HCT116 (cell line): Measurements from ENCODE around the gene TNNC2.

Source experiments
- EGR1 ChIP-seq: IDR thresholded peaks from 2 replicates; pipeline ENCODE4 v1.6.1; 2012; ENCODE audit warnings: low read depth
- EZH2 ChIP-seq: fragments of 200-600 bp; sonication (generic); IDR thresholded peaks from 2 replicates; pipeline ENCODE4 v1.6.1; 2017; ENCODE audit warnings: antibody characterized with exemption, mixed run types
- POLR2A ChIP-seq: IDR thresholded peaks from 2 replicates; pipeline ENCODE4 v1.7.0; 2011; ENCODE audit warnings: borderline replicate concordance; ENCODE audit not compliant: insufficient read depth, insufficient read length; ENCODE audit errors: extremely low read depth
- YY1 ChIP-seq: IDR thresholded peaks from 2 replicates; pipeline ENCODE4 v1.6.1; 2011; ENCODE audit warnings: low read length, low read depth, moderate library complexity, mild to moderate bottlenecking; ENCODE audit not compliant: insufficient replicate concordance; ENCODE audit errors: extremely low read depth
- ZFX ChIP-seq: fragments of 450-650 bp; IDR thresholded peaks from 2 replicates; pipeline ENCODE4 v1.6.1; 2017
- ZNF274 ChIP-seq: fragments of 200-500 bp; sonication (Bioruptor generic); IDR thresholded peaks from 2 replicates; pipeline ENCODE4 v1.6.1; 2014; ENCODE audit warnings: mild to moderate bottlenecking, low read depth, low read length, inconsistent platforms
- TF ChIP-seq, protein P1 (sequence below), 3 experiments: fragments of 200-600 bp in 1 of 3; sonication (generic) in 1 of 3; IDR thresholded peaks in 2 of 3; conservative IDR thresholded peaks in 1 of 3; 2 replicates each; pipeline ENCODE4 v1.5.1; 2012 to 2017; ENCODE audit warnings: low read depth in 2 of 3, low read length in 2 of 3, antibody characterized with exemption in 1 of 3, borderline replicate concordance in 1 of 3, control low read depth in 1 of 3, mild to moderate bottlenecking in 1 of 3, mixed read lengths in 1 of 3, mixed run types in 1 of 3, moderate library complexity in 1 of 3; ENCODE audit not compliant: insufficient read depth in 1 of 3
- TF ChIP-seq, protein P2 (sequence below): IDR thresholded peaks from 2 replicates; pipeline ENCODE4 v1.6.1; 2012; ENCODE audit warnings: low read depth
- TF ChIP-seq, protein P3 (sequence below): IDR thresholded peaks from 2 replicates; pipeline ENCODE4 v1.6.1; 2012
- TF ChIP-seq, protein P4 (sequence below): IDR thresholded peaks from 2 replicates; pipeline ENCODE4 v1.6.1; 2012

DNA sequence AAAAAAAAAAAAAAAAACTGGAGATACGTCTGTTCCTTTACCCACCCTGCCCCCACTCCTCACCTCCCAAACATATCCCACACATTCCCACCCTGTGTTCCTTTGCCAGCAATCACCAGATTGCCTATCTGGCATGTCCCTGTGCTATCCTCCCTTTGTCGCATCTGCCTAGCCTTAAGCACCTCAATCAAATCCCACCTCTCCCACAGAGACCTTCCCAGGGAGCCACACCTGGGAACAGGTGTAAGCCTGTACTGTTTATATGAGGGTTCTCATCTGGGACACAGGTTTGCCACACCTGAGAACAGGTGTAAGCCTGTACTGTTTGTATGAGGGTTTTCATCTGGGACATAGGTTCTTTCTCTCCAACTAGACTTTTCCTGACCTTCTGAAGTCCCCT, 52.2 kb downstream of the TNNC2 start:
- TF ChIP-seq EZH2 (no peak), ZNF274 (no peak), ZFX (no peak), YY1 (no peak), POLR2A (no peak), EGR1 (no peak)
- TF ChIP-seq, protein P1, sequence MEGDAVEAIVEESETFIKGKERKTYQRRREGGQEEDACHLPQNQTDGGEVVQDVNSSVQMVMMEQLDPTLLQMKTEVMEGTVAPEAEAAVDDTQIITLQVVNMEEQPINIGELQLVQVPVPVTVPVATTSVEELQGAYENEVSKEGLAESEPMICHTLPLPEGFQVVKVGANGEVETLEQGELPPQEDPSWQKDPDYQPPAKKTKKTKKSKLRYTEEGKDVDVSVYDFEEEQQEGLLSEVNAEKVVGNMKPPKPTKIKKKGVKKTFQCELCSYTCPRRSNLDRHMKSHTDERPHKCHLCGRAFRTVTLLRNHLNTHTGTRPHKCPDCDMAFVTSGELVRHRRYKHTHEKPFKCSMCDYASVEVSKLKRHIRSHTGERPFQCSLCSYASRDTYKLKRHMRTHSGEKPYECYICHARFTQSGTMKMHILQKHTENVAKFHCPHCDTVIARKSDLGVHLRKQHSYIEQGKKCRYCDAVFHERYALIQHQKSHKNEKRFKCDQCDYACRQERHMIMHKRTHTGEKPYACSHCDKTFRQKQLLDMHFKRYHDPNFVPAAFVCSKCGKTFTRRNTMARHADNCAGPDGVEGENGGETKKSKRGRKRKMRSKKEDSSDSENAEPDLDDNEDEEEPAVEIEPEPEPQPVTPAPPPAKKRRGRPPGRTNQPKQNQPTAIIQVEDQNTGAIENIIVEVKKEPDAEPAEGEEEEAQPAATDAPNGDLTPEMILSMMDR (IDR thresholded peaks at IDR 0.05 in 2 of 3, conservative IDR thresholded peaks at IDR 0.05 in 1 of 3; ENCODE audit: borderline replicate concordance in 1 of 3, insufficient read depth in 1 of 3, low read depth in 2 of 3, low read length in 2 of 3), result no peak
- TF ChIP-seq, protein P2, sequence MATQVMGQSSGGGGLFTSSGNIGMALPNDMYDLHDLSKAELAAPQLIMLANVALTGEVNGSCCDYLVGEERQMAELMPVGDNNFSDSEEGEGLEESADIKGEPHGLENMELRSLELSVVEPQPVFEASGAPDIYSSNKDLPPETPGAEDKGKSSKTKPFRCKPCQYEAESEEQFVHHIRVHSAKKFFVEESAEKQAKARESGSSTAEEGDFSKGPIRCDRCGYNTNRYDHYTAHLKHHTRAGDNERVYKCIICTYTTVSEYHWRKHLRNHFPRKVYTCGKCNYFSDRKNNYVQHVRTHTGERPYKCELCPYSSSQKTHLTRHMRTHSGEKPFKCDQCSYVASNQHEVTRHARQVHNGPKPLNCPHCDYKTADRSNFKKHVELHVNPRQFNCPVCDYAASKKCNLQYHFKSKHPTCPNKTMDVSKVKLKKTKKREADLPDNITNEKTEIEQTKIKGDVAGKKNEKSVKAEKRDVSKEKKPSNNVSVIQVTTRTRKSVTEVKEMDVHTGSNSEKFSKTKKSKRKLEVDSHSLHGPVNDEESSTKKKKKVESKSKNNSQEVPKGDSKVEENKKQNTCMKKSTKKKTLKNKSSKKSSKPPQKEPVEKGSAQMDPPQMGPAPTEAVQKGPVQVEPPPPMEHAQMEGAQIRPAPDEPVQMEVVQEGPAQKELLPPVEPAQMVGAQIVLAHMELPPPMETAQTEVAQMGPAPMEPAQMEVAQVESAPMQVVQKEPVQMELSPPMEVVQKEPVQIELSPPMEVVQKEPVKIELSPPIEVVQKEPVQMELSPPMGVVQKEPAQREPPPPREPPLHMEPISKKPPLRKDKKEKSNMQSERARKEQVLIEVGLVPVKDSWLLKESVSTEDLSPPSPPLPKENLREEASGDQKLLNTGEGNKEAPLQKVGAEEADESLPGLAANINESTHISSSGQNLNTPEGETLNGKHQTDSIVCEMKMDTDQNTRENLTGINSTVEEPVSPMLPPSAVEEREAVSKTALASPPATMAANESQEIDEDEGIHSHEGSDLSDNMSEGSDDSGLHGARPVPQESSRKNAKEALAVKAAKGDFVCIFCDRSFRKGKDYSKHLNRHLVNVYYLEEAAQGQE, result no peak
- TF ChIP-seq, protein P3, sequence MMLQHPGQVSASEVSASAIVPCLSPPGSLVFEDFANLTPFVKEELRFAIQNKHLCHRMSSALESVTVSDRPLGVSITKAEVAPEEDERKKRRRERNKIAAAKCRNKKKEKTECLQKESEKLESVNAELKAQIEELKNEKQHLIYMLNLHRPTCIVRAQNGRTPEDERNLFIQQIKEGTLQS, result no peak
- TF ChIP-seq, protein P4, sequence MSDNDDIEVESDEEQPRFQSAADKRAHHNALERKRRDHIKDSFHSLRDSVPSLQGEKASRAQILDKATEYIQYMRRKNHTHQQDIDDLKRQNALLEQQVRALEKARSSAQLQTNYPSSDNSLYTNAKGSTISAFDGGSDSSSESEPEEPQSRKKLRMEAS, result no peak
